Neutrophil (primary cell): ENCODE results near the gene EMILIN1.

Experiments used
- H3K27ac ChIP-seq: fragments of 200-600 bp; sonication (generic); 2 replicates; pipeline ENCODE4 v1.5.1; 2016; ENCODE audit warnings: mild to moderate bottlenecking, moderate library complexity
- H3K27me3 ChIP-seq: fragments of 200-600 bp; sonication (generic); 2 replicates; pipeline ENCODE4 v1.6.0; 2016; ENCODE audit warnings: mild to moderate bottlenecking
- H3K36me3 ChIP-seq: fragments of 200-600 bp; sonication (generic); 2 replicates; pipeline ENCODE4 v1.5.1; 2017
- H3K4me1 ChIP-seq, 2 experiments: fragments of 200-600 bp in 1 of 2; sonication (generic) in 1 of 2; 1 replicate in 1 of 2; 2 replicates in 1 of 2; pipeline versions ENCODE4 v1.5.1 to v1.6.1; 2013 to 2016; ENCODE audit warnings: low read depth in 1 of 2, low read length in 1 of 2, mild to moderate bottlenecking in 1 of 2, moderate library complexity in 1 of 2; ENCODE audit not compliant: control insufficient read depth in 1 of 2, insufficient read depth in 1 of 2
- H3K4me3 ChIP-seq, 2 experiments: fragments of 200-600 bp in 1 of 2; sonication (generic) in 1 of 2; 1 replicate in 1 of 2; 2 replicates in 1 of 2; pipeline ENCODE4 v1.5.1; 2013 to 2016; ENCODE audit warnings: low read depth in 1 of 2, low read length in 1 of 2, mild to moderate bottlenecking in 1 of 2, moderate library complexity in 1 of 2
- H3K9me3 ChIP-seq: fragments of 200-600 bp; sonication (generic); 2 replicates; pipeline ENCODE4 v1.5.1; 2016
- TF ChIP-seq, protein P1 (sequence below): fragments of 200-600 bp; sonication (generic); IDR thresholded peaks from 2 replicates; pipeline ENCODE4 v1.5.1; 2016; ENCODE audit warnings: antibody characterized with exemption

Gene EMILIN1

GRCh38 chr2:27086090-27086723 lies 7.8 kb downstream of the EMILIN1 start:
- Histone ChIP-seq H3K4me1 (peaks cover 39 to 45% of the 10 kb centered on the region in 2 experiments), H3K27me3 (no peaks in the 10 kb centered on the region), H3K4me3 (peak overlapping the region; percentile 77 to 87), H3K9me3 (no peaks in the 10 kb centered on the region), H3K36me3 (no peaks in the 10 kb centered on the region), H3K27ac (peak overlapping the region; percentile 82)
- TF ChIP-seq, protein P1, sequence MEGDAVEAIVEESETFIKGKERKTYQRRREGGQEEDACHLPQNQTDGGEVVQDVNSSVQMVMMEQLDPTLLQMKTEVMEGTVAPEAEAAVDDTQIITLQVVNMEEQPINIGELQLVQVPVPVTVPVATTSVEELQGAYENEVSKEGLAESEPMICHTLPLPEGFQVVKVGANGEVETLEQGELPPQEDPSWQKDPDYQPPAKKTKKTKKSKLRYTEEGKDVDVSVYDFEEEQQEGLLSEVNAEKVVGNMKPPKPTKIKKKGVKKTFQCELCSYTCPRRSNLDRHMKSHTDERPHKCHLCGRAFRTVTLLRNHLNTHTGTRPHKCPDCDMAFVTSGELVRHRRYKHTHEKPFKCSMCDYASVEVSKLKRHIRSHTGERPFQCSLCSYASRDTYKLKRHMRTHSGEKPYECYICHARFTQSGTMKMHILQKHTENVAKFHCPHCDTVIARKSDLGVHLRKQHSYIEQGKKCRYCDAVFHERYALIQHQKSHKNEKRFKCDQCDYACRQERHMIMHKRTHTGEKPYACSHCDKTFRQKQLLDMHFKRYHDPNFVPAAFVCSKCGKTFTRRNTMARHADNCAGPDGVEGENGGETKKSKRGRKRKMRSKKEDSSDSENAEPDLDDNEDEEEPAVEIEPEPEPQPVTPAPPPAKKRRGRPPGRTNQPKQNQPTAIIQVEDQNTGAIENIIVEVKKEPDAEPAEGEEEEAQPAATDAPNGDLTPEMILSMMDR = peak; percentile 98

DNA sequence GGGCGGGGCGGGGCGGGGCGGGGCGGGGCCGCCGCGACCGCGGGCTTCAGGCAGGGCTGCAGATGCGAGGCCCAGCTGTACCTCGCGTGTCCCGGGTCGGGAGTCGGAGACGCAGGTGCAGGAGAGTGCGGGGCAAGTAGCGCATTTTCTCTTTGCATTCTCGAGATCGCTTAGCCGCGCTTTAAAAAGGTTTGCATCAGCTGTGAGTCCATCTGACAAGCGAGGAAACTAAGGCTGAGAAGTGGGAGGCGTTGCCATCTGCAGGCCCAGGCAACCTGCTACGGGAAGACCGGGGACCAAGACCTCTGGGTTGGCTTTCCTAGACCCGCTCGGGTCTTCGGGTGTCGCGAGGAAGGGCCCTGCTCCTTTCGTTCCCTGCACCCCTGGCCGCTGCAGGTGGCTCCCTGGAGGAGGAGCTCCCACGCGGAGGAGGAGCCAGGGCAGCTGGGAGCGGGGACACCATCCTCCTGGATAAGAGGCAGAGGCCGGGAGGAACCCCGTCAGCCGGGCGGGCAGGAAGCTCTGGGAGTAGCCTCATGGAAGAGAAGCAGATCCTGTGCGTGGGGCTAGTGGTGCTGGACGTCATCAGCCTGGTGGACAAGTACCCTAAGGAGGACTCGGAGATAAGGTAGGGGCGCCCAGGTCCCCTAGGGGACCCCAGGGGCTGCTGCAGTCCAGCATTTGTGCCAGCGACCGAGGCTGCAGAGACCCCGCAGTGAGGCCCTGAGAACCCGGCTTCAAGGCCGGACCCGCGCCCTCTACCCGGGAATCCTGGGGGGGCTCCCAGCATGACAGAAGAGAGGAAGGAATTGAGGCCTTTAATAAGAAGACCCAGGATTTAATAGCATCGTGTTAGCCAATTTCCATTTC lies 8.5 kb downstream of the EMILIN1 start, which contains the start of gene KHK:
TSS of gene KHK (plus strand) at position 49 of the 870 bp plus-strand sequence. CDS start at position 537, 488 bp downstream.
- no peaks in the 10 kb centered on the region for H3K9me3 ChIP-seq
- H3K4me3 ChIP-seq = peak within 1 kb of the TSS; percentile 77 to 87
- H3K4me1 ChIP-seq = peaks cover 31 to 38% of the 10 kb centered on the region in 2 experiments
- H3K27me3 ChIP-seq = no peaks in the 10 kb centered on the region
- peak within 1 kb of the TSS; percentile 82 for H3K27ac ChIP-seq
- TF ChIP-seq, protein P1 = no peak
- H3K36me3 ChIP-seq = no peaks in the 10 kb centered on the region

GRCh38 chr2:27087823-27088410 lies 9.5 kb downstream of the EMILIN1 start:
- no peaks in the 10 kb centered on the region for H3K36me3 ChIP-seq
- no peaks in the 10 kb centered on the region for H3K27me3 ChIP-seq
- H3K27ac ChIP-seq = no peak overlapping the region
- no peak overlapping the region for H3K4me3 ChIP-seq
- peaks cover 22 to 28% of the 10 kb centered on the region in 2 experiments for H3K4me1 ChIP-seq
- no peaks in the 10 kb centered on the region for H3K9me3 ChIP-seq
- TF ChIP-seq, protein P1 = no peak

DNA sequence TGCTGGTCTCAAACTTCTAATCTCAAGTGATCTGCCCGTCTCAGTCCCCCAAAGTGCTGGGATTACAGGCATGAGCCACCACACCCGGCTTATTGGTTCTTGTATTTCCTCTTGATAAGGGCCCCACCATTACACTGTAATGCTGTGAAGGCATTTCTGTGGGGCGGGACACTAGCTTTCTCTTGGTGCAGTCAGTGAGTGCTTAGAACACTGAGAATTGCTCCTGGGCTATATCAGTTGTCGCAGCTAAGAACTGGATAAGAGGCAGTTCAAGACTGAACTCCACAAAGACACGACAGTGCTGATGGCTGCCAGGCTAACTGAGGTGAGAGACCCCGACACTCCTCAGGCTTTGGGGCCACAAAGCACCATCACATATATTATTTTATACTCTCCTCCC lies 10.2 kb downstream of the EMILIN1 start:
- TF ChIP-seq, protein P1 = no peak

DNA sequence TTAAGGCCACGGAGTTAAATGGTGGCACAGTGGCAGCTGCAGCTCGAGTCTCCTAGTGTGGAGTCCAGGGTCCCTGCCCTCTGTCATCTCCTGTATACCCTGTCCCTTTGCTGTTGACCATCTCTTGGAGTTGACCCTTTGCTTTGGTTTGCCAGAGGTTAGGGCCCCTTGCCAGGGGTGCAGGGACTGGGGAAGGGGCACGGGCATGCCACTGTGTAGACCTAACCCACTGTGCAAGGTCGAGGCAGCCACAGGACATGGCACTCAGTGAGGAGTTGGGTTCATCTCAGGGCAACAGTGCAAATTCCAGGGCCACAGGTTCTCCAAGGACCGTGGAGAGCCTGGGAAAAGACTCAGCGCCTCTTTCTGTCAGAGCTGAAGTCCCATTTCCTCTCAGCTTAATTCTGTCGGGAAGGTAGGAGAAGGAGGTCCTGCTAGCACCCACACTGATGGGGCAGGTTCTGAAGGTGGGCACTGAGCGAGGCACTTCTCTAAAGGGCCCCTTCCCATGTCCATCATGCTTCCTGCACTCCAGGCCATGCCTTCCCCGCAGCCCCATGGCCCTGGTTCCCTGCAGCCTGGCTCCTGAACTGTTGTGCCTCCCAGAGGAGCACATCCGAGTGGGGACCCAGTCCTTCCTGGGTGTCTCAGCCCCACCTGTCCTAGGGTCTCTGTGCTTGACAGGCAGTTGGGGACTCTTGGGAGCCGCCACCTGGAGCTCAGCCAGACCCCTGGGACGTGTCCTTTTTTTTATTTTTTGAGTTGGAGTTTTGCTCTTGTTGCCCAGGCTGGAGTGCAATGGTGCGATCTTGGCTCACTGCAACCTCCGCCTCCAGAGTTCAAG lies 10.9 kb downstream of the EMILIN1 start:
- H3K4me3 ChIP-seq = no peak overlapping the region
- H3K9me3 ChIP-seq = no peaks in the 10 kb centered on the region
- H3K36me3 ChIP-seq = no peaks in the 10 kb centered on the region
- TF ChIP-seq, protein P1 = no peak
- H3K4me1 ChIP-seq = peaks cover 21 to 23% of the 10 kb centered on the region in 2 experiments
- no peaks in the 10 kb centered on the region for H3K27me3 ChIP-seq
- H3K27ac ChIP-seq = no peak overlapping the region

More for the DNA sequence above, 10.2 kb downstream of the EMILIN1 start:
- H3K4me3 ChIP-seq = no peak overlapping the region
- H3K27me3 ChIP-seq = no peaks in the 10 kb centered on the region
- peaks cover 21 to 23% of the 10 kb centered on the region in 2 experiments for H3K4me1 ChIP-seq
- no peak overlapping the region for H3K27ac ChIP-seq
- H3K9me3 ChIP-seq = no peaks in the 10 kb centered on the region
- H3K36me3 ChIP-seq = no peaks in the 10 kb centered on the region
